SK-N-SH treated with all-trans-retinoic acid at 6 μM for 48 hours (cell line): ENCODE measurements around the gene SLC6A4.

Experiments
- ATAC-seq: fragments of 200-7000 bp; cut with Tn5 transposase; 3 replicates; pipeline ENCODE4 v1.9.1; 2020; ENCODE audit warnings: mild to moderate bottlenecking, moderate library complexity
- BACH2 ChIP-seq: fragments of 250-450 bp; sonication (Bioruptor Pico); IDR thresholded peaks from 2 replicates; pipeline ENCODE4 v1.9.0; 2021; ENCODE audit warnings: mild to moderate bottlenecking, borderline replicate concordance
- CREB5 ChIP-seq: fragments of 250-450 bp; sonication (Bioruptor Pico); IDR thresholded peaks from 2 replicates; pipeline ENCODE4 v1.5.1; 2020; ENCODE audit warnings: low read depth, mild to moderate bottlenecking, moderate library complexity
- CSDC2 ChIP-seq: fragments of 250-450 bp; sonication (Bioruptor Pico); IDR thresholded peaks from 2 replicates; pipeline ENCODE4 v1.5.0; 2020; ENCODE audit warnings: mild to moderate bottlenecking, moderate library complexity
- CSRNP3 ChIP-seq: fragments of 250-450 bp; sonication (Bioruptor Pico); IDR thresholded peaks from 2 replicates; pipeline ENCODE4 v1.5.1; 2021; ENCODE audit warnings: mild to moderate bottlenecking, moderate library complexity
- ESRRG ChIP-seq: fragments of 250-450 bp; sonication (Bioruptor Pico); IDR thresholded peaks from 2 replicates; pipeline ENCODE4 v1.6.1; 2021; ENCODE audit warnings: mild to moderate bottlenecking
- ISL1 ChIP-seq: fragments of 250-450 bp; sonication (Bioruptor Pico); IDR thresholded peaks from 2 replicates; pipeline ENCODE4 v2.1.2; 2022; ENCODE audit warnings: mild to moderate bottlenecking, moderate library complexity
- OSR1 ChIP-seq: fragments of 250-450 bp; sonication (Bioruptor Pico); IDR thresholded peaks from 2 replicates; pipeline ENCODE4 v1.8.0; 2022; ENCODE audit warnings: moderate library complexity, mild to moderate bottlenecking, inconsistent platforms
- PATZ1 ChIP-seq: fragments of 250-450 bp; sonication (Bioruptor Pico); IDR thresholded peaks from 2 replicates; pipeline ENCODE4 v1.8.0; 2020; ENCODE audit warnings: mild to moderate bottlenecking, moderate library complexity, borderline replicate concordance
- POU6F1 ChIP-seq: fragments of 250-450 bp; sonication (Bioruptor Pico); IDR thresholded peaks from 2 replicates; pipeline ENCODE4 v1.8.0; 2021; ENCODE audit warnings: low read depth, mild to moderate bottlenecking, moderate library complexity, borderline replicate concordance
- PPARA ChIP-seq: fragments of 250-450 bp; sonication (Bioruptor Pico); IDR thresholded peaks from 2 replicates; pipeline ENCODE4 v1.5.0; 2020; ENCODE audit warnings: mild to moderate bottlenecking, borderline replicate concordance
- RARB ChIP-seq: fragments of 250-450 bp; sonication (Bioruptor Pico); IDR thresholded peaks from 2 replicates; pipeline ENCODE4 v1.8.0; 2021; ENCODE audit warnings: mild to moderate bottlenecking, moderate library complexity
- SNAI2 ChIP-seq: fragments of 250-450 bp; sonication (Bioruptor Pico); IDR thresholded peaks from 2 replicates; pipeline ENCODE4 v1.5.0; 2020; ENCODE audit warnings: mild to moderate bottlenecking, moderate library complexity
- TCF4 ChIP-seq: fragments of 250-450 bp; sonication (Bioruptor Pico); IDR thresholded peaks from 2 replicates; pipeline ENCODE4 v1.8.0; 2021; ENCODE audit warnings: mild to moderate bottlenecking, moderate library complexity, borderline replicate concordance
- TOX ChIP-seq: fragments of 250-450 bp; sonication (Bioruptor Pico); IDR thresholded peaks from 2 replicates; pipeline ENCODE4 v1.8.0; 2021; ENCODE audit warnings: mild to moderate bottlenecking, moderate library complexity, borderline replicate concordance
- TSHZ2 ChIP-seq: fragments of 250-450 bp; sonication (Bioruptor Pico); IDR thresholded peaks from 2 replicates; pipeline ENCODE4 v1.5.0; 2020; ENCODE audit warnings: mild to moderate bottlenecking, moderate library complexity
- ZC3H10 ChIP-seq: fragments of 250-450 bp; sonication (Bioruptor Pico); IDR thresholded peaks from 2 replicates; pipeline ENCODE4 v1.5.1; 2021; ENCODE audit warnings: mild to moderate bottlenecking, moderate library complexity
- ZFP3 ChIP-seq: fragments of 250-450 bp; sonication (Bioruptor Pico); IDR thresholded peaks from 2 replicates; pipeline ENCODE4 v1.5.0; 2020; ENCODE audit warnings: mild to moderate bottlenecking, moderate library complexity
- ZFP30 ChIP-seq: fragments of 450-650 bp; formaldehyde crosslinking; IDR thresholded peaks from 2 replicates; pipeline ENCODE4 v1.5.0; 2022; ENCODE audit warnings: mild to moderate bottlenecking, moderate library complexity
- ZNF565 ChIP-seq: fragments of 450-650 bp; formaldehyde crosslinking; conservative IDR thresholded peaks from 2 replicates; pipeline ENCODE4 v1.5.0; 2020; ENCODE audit warnings: low read depth, mild to moderate bottlenecking, moderate library complexity

The SLC6A4 gene

GRCh38 chr17:30160419-30161172, 74.9 kb downstream of the SLC6A4 start (continued):
- no peak for TF ChIP-seq TOX
- TF ChIP-seq PPARA: no peak
- no peak for TF ChIP-seq ZNF565 (CRISPR knock-in tag)
- TF ChIP-seq RARB: no peak
- no peak for TF ChIP-seq ZFP3 (CRISPR knock-in tag)
- no peak for TF ChIP-seq TCF4 (CRISPR knock-in tag)
- no peak for TF ChIP-seq SNAI2 (CRISPR knock-in tag)
- TF ChIP-seq TSHZ2 (CRISPR knock-in tag): no peak
- no peak for TF ChIP-seq BACH2 (CRISPR knock-in tag)

GRCh38 chr17:30158896-30159625, 76.4 kb downstream of the SLC6A4 start:
- no peak for TF ChIP-seq ZNF565 (CRISPR knock-in tag)
- no peak for TF ChIP-seq PPARA
- TF ChIP-seq SNAI2 (CRISPR knock-in tag): no peak
- no peak for TF ChIP-seq TCF4 (CRISPR knock-in tag)
- no peak for TF ChIP-seq CREB5 (CRISPR knock-in tag)
- TF ChIP-seq ZFP3 (CRISPR knock-in tag): no peak
- no peak for TF ChIP-seq CSRNP3
- TF ChIP-seq BACH2 (CRISPR knock-in tag): no peak
- TF ChIP-seq ESRRG (CRISPR knock-in tag): no peak
- TF ChIP-seq RARB: no peak
- no peak for ATAC-seq

- no peak for ATAC-seq
- TF ChIP-seq CREB5 (CRISPR knock-in tag) (no peak), CSDC2 (CRISPR knock-in tag) (no peak), ZFP30 (CRISPR knock-in tag) (no peak), TCF4 (CRISPR knock-in tag) (no peak), CSRNP3 (no peak), ESRRG (CRISPR knock-in tag) (no peak), BACH2 (CRISPR knock-in tag) (no peak), TSHZ2 (CRISPR knock-in tag) (no peak), TOX (no peak), OSR1 (CRISPR knock-in tag) (no peak), ZC3H10 (no peak), POU6F1 (no peak), SNAI2 (CRISPR knock-in tag) (no peak), RARB (no peak), PATZ1 (CRISPR knock-in tag) (no peak), ISL1 (no peak), ZNF565 (CRISPR knock-in tag) (no peak)
Observed at GRCh38 chr17:30155389-30155788, 80.1 kb downstream of the SLC6A4 start.
